Mesenteric fat pad (tissue), 1 donor: ENCODE data around the gene YJEFN3. TPM values are rescaled to one million over a fixed set of nuclear protein-coding genes. Genes with fewer than 3 reads are reported as not detected.

ENCODE experiments used
- DNase-seq: peaks from one replicate; pipeline ENCODE4 v3.0.0-alpha.2; 2020; ENCODE audit warnings: low spot score
- long read RNA-seq: library from polyadenylated mRNA; unstranded; transcript quantifications from one replicate; pipeline ENCODE4 v2.0.0, GENCODE V29; 2020
- total RNA-seq: library from RNA; stranded (reverse); fragmentation: NEBNext Ultra II Directional; extraction: Animal tissue kit (Norgen Biotek cat#: 25700); gene quantifications from one replicate; pipeline ENCODE4 v1.2.1, GENCODE V29; 2021
- donor health status: DM: yes; HTN: yes; CAD: no.

YJEFN3 gene, protein sequence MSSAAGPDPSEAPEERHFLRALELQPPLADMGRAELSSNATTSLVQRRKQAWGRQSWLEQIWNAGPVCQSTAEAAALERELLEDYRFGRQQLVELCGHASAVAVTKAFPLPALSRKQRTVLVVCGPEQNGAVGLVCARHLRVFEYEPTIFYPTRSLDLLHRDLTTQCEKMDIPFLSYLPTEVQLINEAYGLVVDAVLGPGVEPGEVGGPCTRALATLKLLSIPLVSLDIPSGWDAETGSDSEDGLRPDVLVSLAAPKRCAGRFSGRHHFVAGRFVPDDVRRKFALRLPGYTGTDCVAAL
- total RNA-seq, result 3.1 TPM
- long read RNA-seq, result 0 reads

DNA sequence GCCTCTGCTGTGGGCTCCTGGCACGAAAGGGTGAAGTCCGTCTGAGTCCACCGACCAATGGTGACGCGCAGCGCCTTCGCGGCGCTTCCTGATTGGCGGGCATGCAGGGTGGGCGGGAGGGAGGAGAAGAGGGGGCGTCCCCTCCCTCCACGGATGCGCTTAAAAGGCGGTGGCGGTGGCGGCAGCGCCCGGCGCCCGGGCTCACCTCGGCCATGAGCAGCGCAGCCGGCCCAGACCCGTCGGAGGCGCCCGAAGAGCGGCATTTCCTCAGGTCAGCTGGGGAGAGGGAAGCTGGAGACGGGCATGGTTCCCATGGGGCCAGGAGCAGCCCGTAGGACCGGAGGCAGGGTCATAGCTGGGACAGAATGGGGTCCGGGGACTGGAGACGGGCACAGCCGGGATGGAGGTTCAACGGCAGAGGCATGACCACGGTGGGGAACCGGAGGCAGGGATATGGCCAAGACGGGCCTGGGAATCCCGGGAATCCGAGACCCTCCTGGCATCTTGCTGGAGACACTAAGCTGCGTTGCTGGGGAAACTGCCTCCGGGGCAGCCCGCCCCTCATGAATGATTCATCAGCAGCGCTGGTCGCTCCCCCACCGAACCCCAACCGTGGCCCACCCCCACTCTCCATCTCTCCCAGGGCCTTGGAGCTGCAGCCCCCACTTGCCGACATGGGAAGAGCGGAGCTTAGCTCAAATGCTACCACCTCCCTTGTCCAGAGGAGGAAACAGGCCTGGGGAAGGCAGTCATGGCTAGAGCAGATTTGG, at the start of gene YJEFN3:
Gene YJEFN3 (plus strand): TSS at position 191 of the 770 bp plus-strand sequence. CDS start 22 bp downstream, at position 213.
- DNase-seq, result no peak

DNA sequence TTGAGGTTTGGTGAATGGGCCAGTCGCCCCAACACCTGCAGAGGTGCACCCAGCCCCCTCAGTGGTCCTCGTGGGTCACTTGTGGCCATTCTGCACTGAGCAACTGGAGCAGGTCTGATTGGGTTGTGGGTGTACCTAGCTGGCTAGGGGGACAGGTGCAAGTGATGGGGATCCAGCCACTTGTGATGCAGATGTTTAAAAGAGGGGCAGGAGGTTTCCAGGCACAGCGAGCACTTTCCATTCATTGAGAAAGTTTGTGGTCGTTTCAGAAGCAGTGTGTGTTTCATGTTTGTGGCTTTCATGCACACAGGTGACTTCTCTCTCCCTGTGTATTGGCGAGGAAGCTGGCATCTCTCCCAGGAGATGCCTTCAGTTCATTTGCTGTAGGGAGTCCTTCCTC, 48.0 kb upstream of the YJEFN3 start:
- DNase-seq, result no peak

DNA sequence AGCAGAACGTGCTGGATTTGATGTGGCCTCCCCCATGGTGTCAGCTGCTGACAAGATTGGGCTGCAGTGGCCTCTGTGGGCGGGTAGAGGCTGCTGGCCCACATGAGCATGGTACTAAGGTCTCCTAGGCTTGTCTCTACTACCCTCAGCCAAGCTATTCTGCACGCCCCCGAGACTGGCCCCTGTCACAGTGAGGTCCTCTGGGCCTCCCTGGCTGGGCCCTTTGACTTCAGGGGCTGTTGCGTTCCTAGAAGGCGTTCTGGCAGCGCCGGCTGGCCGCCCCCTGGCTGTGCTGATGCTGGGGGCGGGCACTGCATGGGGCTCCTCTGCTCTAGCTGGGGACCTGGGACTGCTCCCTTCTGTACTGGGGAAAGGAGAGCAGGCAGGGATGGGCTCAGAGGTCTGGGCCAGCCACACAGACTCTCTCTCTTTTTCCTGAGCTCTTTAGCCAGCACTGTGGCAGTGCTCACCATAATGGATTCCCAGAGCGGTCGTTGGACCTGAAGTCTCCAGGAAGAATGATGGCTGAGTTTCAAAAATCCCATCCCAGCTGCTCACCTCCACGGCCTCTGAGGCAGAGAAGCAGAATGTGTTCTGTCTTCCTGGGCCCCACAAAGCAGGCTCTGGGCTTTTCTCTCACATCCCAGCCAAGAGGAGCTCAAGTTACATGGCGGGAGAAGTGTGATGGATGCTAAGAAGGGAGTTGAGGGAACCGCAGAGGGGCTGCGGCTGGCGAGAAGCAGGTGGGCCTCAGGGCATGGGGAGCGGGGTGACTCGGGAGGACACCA, 45.7 kb upstream of the YJEFN3 start:
- no peak for DNase-seq

DNA sequence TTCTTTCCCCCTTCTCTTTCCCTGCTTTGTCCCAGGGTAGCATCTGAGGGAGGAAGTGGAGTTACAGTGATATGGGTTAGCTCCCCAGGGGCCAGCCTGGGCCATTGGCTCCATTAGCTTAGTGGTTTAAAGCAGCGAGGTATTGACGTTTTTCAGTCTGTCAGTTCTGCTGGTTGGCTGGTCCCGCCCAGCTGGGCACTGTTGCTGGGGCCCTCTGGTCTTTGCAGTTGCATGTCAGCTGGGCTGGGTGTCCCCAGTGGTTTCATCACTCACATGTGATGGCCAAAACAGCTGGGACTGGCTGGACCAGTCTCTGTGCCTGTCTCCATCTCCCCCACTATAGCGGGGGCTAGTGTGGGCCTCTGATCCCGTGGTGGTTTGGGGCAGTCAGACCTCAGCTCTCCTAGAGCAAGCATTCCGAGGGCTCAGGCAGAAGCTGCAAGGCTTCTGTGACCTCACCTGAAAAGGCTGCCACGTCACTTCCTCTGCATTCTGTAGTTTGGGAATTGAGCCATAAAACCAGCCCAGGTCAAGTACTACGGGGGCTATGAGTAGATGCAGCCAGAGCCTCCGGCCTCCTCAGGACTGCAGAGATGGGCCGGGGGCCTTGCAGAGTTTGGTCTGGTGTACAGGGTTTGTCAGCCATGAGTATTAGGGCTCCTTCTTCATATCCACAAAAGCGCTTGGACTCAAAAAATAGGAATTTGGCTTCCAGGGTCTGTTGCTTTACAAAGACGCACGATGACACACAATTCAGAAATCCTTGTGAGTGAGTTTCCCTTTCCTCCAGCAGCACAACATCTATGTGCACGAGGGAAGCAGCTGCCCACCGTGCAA, 43.3 kb upstream of the YJEFN3 start:
- no peak for DNase-seq

DNA sequence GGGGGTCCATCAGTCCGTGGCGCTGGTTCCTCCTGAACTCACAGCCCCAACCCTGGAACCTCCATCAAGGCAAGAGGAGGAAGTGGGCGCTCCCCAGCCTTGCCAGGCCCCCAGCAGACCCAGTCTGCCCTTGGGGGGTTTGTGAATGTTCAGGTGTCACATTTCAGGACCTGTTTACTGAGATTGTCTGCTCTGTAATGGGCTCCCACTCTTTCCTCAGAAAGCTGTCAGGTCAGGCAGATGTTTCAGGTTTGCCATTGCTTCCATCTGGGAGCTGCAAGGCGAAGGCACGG, 42.8 kb upstream of the YJEFN3 start:
- DNase-seq, result no peak

DNA sequence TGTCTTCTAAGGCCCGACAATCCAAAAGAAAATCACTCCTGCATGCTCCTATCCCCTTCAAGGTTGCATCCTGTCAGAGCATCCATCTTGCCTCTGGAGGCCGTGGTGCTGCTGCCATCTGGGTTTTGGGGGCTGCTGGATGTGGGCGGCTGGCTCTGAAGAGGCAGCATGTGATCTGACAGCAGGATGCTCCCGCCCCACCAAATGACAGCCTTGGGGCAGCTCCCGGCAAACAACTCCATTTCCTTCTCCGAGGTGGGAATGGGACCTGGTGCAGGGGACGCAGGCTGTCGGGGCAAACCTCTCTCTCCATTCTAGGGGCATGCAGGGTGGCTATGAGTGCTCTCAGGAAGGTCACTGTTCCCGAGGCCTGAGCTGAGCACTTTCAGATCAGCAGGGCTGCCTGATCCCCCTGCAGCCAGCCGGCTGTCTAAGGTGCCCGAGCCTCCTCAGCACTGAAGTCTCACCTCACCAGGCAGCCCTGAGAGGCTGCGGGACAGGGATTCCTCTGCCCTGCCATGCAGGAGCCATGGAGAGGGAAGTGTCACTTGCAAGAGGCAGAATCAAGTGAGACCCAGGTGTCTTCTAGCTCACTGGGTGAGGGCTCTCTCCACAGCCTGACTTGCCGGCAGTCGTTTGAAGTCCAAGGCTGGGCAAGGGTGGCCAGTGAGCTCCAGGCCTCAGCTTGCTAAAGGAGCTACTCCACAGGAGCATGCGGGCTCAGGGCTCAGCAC, 42.2 kb upstream of the YJEFN3 start:
- no peak for DNase-seq

DNA sequence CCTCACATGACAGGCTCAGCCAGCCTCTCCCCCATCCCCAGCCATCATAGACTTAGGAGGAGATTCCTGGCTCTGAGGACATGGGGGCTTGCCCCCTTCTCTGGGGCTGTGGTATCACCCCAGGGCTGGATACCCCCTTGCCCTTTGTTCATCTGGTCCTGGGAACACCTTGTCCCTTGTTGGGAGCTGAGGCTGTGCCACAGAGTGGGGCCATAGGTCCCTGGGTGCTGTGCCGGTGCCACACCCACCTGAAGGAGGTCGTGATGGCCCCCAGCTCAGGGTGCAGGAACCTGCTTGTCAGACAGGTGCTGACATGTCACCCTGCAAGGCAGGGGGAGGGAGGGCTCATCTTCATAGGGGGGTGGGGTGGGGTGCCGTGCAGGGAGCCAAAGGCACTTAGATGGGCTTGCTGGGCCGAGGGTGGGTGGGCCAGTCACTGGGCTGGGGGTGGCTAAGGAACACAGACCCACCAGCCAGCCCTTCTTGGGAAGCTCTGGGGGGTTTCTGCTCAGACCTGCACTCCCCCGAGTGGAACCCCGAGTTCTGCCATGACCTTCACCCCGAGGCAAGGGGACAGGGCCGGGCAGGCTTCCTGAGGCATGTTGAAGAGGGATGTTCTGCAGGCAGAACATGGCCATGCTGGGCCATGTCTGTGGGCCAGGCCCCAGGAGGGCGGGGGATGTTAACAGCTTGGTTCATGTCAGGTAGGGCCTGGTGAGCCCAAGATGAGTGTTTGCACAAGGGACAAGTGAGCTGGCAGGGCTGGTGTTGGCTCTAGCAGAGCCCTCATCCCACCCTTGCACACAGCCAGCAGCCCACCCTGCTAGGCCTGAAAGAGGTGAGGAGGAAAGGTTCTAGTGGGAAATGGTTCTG, 41.4 kb upstream of the YJEFN3 start:
- DNase-seq, result no peak

DNA sequence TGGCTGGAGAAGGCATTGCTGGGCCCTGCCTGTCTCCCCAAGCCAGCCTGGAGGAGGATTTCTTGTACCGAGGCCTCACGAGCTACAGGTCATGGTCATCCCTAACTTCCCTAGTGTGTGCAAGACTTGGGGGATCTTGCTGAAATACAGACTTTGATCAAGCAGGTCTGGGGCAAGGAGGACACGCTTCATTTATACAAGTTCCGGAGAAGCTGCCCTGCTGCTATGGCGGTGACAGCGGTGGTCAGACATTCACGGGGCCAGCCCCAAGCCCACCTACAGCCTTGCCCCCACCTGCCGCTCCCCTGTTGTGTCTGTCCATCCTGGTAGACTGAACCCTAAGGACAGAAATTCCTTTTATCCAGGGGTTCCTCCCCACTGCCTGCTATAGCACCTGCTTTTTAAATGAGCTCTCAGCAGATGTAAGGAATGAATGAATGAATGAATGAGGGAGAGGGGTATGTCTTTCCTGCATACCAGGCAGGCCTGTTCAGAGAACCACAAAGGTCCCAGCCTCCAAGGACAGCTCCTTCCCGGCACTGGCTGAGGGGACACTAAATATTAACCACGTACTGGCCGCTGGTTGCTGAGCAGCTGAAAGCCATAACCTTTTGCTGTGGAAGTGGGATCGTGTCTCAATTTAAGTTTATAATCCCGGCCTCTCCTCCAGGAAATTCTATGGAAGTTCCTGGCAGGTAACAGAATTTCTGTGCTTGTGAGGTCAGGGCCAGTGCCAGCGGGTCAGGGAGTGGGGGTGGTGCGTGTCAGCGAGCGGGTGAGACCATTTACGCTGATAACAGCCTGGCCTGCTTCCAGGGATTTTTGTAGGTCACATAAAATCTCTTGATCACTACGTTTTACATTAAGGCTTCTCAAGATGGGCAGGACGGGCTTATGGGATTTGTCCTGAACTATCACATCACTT, 40.5 kb upstream of the YJEFN3 start:
- DNase-seq, result no peak

DNA sequence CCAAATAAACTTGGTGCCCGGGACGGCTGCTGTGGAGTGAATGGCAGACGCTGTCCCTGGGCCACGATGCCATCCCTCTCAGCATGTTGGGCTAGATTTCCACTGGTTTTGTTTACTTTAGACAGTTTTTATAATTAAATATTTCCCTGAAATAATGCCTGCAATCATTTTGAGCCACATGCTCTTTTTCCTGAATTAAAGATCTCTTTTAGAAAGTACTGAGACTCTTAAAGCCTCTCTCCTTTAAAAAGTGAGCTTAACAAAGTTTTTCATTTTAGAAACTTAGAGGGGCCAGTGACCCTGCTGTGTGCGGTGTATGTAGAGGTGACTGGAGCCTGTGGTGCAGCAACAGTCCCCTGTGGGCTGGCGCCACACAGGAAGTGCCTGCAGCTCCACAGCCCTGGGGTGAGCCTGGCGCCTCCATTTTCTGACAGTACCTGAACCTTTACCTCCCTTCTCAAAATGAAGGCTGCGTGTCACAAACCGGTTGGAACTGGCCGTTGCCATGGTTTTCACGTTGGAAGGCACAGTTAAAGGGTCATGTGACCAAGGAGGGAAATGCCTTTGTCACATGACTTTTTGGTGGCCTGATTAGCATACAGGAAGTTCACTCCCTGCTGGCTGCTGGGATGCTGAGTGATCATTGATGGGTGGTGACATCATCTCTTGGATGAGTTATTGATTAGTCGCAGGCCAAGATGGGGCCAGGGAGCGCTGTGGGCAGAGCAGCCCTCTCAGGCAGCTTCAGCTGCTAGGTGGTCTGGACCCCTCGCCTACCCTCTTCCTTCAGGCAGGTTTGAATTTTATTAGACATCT, 39.6 kb upstream of the YJEFN3 start:
- DNase-seq, result no peak

DNA sequence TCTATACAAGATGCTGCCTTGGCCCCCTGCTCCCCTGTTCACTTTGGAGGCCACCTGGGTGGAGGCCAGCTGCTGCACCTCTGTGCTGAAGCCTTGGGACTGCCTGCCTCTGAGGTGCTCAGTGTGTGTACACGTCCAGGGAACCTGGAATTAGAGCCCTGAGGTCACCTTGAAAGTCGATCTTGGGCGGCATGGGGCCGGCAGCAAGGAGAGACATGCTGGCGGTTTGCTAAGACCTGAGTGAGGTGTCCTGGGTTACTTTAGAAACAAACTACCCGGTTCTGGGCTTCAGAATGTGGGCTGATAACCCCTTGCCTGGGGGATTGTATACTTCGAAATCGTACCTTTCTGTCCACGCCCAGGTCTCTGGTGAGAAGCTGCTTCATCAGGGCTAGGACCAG, 38.9 kb upstream of the YJEFN3 start:
- DNase-seq, result no peak

DNA sequence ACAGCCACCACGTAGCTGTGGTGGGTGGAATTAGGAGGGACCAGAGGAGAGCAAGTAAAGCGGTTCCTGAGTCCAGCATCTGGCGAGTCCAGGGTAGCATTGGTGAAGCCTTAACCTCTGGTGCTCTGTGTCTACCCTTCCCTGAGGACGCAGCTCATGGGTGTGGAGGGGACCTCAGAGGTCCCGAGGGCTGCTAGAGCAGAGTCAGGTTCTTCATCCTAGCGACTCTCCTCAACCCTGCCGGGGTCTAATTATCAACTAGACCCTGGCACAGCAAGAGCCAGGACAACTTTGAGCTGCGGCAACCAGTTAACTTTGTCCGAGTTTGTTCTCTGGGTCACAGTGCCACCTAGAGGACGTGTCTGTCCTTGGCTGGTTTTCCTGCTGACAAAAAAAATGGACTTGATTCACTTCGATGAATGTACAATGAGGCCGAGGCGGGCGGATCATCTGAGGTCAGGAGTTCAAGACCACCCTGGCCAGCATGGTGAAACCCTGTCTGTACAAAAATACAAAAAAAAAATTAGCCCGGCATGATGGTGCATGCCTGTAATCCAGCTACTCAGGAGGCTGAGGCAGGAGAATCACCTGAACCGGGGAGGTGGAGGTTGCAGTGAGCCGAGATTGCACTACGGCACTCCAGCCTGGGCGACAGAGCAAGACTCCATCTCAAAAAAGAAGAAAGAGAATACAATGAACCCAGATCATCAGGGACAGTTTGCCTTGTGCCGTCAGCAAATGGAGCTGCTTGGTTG, 38.3 kb upstream of the YJEFN3 start:
- no peak for DNase-seq

DNA sequence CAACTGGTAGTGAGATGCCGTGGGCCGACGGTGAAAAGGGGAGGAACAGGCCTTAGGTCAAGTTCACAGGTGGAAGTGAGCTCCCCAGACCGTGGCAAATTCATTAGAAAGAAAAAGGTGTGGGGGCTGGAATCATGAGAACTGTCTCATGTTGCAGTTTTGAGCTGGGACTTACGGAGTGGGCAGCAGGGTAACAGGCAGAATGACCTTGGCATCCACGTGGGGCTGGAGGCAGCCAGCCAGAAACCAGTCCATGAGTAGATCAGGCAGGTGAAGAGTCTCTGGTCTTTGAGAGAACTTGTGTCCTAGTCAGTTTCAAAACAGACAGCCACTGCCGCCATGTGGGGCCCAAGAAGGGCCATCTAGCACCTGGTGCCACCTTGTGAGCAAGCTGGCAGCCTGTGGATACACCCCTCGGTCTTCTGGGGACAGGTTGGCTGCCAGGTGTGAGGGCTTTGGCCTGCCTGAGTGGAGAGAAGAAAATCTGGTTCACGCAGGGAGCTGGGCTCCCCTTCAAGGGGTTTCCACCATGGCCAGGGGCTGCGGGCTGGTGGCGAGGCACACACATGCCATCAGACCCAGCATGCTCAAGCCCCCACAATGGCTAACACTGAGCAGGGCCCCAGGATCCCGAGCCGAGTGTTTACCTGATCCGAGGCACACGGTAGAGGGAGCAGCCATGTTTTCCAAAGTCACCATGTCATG, 37.2 kb upstream of the YJEFN3 start:
- DNase-seq, result no peak

DNA sequence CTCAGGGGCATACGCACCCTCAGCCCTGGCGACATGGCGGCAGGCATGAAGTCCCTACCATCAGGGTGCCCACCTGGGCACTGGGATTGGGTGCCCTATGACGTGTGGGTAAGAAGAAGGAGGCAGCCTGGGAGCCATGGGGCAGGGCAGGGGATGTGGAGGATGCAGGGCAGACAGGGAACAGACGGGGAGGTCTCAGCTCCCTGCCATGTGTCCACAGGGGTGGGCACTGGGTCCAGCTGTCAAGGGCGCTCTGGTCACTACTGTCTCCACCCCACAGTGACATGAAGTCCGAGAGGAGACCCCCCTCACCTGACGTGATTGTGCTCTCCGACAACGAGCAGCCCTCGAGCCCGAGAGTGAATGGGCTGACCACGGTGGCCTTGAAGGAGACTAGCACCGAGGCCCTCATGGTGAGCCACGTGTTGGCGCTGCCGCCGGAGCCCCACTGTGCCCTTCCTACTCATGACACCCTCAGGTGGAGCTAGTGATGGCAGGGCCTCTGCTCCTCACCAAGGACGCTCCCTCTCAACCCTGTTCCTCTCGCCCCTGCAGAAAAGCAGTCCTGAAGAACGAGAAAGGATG, 36.6 kb upstream of the YJEFN3 start:
- no peak for DNase-seq

DNA sequence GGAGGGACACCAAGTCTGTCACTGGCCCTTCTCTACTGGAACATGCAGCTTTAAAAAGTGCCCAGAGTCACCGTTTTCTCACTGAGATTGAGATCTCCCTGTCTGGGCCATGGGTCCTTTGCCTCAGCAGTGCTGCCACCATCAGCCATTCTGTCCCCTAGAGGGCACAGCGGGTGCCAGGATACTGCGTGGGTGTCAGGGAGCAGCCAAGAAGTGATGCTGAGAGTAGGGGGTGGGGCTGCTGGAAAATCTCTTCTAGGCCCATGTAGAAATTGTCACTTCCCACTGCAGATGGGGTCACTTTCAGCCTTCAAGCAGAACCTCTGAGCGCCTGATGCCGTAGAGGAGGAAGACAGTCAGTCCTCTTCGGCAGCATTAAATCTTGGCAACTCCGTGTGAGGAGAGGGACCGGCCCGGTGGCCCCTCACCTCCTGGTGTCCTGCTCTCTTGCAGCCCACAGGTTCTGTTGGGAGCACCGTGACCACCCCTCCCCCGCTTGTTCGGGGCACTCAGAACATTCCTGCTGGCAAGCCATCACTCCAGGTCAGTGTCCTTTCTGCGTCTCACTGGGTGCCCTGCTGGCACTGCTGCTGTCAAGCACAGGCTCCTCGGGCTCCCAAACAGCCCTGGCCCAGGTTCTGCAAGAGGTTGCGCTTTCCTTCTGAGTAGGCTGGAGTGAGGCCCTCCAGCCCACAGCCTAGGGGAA, 34.7 kb upstream of the YJEFN3 start:
- no peak for DNase-seq
